ENCODE data around the gene ARG1. TPM values are rescaled to one million over a fixed set of nuclear protein-coding genes. Genes with fewer than 3 reads are reported as not detected.

The ARG1 gene
- total and polyA plus RNA-seq, 12 donors = 0.10 to 1.2 (median 0.51) TPM; not detected in 5

GRCh38 chr6:131629651-131630050, 56.6 kb downstream of the ARG1 start:
- H3K4me1 ChIP-seq = peaks cover 0 to 26% (median 16%) of the 10 kb centered on the region in 9 donors
- H3K9me3 ChIP-seq = no peaks in the 10 kb centered on the region
- peaks cover 0 to 21% (median 6%) of the 10 kb centered on the region in 9 donors for H3K36me3 ChIP-seq
- TF ChIP-seq CTCF (IDR thresholded peaks at IDR 0.05) = no peak
- no peak for DNase-seq
- H3K4me3 ChIP-seq = no peak overlapping the region
- intact Hi-C loops (cut with DNase I) = loop anchor here in 1 of 10 donors (10.0 kb wide), 2 partner anchors 445 to 745 kb away; no protein-coding TSS in a partner anchor
- WGBS, 2 donors = 84 to 86% methylated on average over 2 of the region's 2 CpGs
- H3K27me3 ChIP-seq = no peaks in the 10 kb centered on the region
- H3K27ac ChIP-seq = no peak overlapping the region
- no peak for ATAC-seq

- Histone ChIP-seq H3K36me3 (peaks cover 0 to under 1% (median 0%) of the 10 kb centered on the region in 9 donors), H3K27me3 (no peaks in the 10 kb centered on the region), H3K4me1 (peaks cover 0 to 20% (median 13%) of the 10 kb centered on the region in 9 donors), H3K9me3 (no peaks in the 10 kb centered on the region), H3K4me3 (no peak overlapping the region), H3K27ac (no peak overlapping the region)
- WGBS, 2 donors = 86 to 88% methylated on average over 3 of the region's 3 CpGs
- ATAC-seq (no peak), DNase-seq (no peak)
- intact Hi-C loops (cut with DNase I) = no loop called here
- no peak for TF ChIP-seq CTCF (IDR thresholded peaks at IDR 0.05)
These were observed 58.7 kb downstream of the ARG1 start for GRCh38 chr6:131631625-131632289.

Other genes starting within 250 kb of the ARG1 start
- 10 to 100 TPM in 9 of 10 donors, 1 to 10 TPM in 1; 9.8 to 14.1 (median 11.5) TPM for gene MED23, start 55.0 kb downstream of the ARG1 start, total RNA-seq
- gene MED23, start 55.0 kb downstream of the ARG1 start, polyA plus RNA-seq = 10 to 100 TPM in 1 of 2 donors, 1 to 10 TPM in 1; 4.6 to 18.4 TPM
- gene ENPP3, start 64.1 kb downstream of the ARG1 start, total RNA-seq = under 1 TPM in 7 of 10 donors, not detected in 3; 0.07 to 0.33 (median 0.15) TPM
- under 1 TPM; 0.09 to 0.22 TPM for gene ENPP3, start 64.1 kb downstream of the ARG1 start, polyA plus RNA-seq
- gene OR2A4, start 128.2 kb downstream of the ARG1 start, total RNA-seq = not detected
- not detected for gene OR2A4, start 128.2 kb downstream of the ARG1 start, polyA plus RNA-seq
- gene CTAGE9, start 137.8 kb downstream of the ARG1 start, total RNA-seq = not detected
- gene CTAGE9, start 137.8 kb downstream of the ARG1 start, polyA plus RNA-seq = not detected
- gene ENPP1, start 234.8 kb downstream of the ARG1 start, total RNA-seq = 1 to 10 TPM; 1.1 to 3.2 (median 2.1) TPM
- 1 to 10 TPM in 1 of 2 donors, under 1 TPM in 1; 0.45 to 2.3 TPM for gene ENPP1, start 234.8 kb downstream of the ARG1 start, polyA plus RNA-seq

Data from heart right ventricle (tissue), 16 donors.